ENCODE results near the gene TRPT1.
A peak's percentile ranks its signal among the peaks of the same experiment; 100 is the strongest.
"Not testable (repeated sequence)": the region's sequence is repeated elsewhere in the genome, so short reads cannot be mapped to it uniquely, and the experiment has no call there.

TRPT1 gene

GRCh38 chr11:64247729-64248531 lies 21.9 kb upstream of the TRPT1 start:
- in situ Hi-C loops (cut with HindIII; ENCODE audit: low pct_ligation_motif_present, low pct_unique_long_range_greater_than_20kb, low sequenced_read_pairs), result no loop called here

DNA sequence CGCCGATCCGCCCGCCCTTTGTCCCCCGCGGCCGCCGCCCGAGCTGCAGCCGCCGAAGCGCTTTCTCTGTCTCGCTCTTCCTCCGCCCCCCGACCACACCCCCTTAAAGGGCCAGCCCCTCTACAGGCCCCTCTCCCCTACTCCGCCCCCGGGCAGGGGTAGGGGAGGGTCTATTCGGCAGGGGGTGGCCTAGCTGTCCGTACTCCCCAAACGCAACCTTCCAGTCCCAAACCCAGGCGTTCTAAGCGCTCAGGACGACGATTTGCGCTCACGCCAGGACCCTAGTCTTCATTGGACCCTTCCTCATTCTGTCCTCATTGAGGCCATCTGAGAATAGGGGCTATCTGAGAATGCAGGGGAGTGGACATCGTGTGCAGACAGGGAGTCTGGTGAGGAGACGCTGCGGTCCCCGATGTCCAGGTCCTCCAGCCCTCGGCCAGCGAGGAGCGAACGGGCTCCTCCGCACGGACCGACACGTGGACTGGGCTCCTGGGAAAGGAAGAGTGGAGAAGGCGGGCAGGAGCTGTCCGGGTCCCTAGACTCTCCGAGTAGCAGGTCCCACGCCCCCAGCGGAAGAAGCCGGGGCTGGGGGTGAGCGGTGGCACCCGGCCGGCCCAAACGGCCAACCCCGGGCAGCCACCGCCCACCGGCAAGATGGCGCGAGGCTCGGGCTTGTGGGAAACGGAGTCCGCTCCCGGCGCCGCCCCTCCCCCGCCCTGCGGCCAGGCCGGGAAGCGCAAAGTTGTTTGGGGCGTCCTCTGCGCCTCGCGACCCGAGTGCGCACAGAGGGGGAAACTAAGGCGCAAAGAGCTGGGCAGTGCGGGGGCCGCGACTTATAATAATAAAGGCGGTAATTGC lies 21.1 kb upstream of the TRPT1 start, which contains the start of gene PPP1R14B:
TSS of gene PPP1R14B (minus strand) at position 73 of the 858 bp plus-strand sequence. CDS start 270 bp downstream, outside the sequence.
- in situ Hi-C loops (cut with HindIII; ENCODE audit: low pct_ligation_motif_present, low pct_unique_long_range_greater_than_20kb, low sequenced_read_pairs), result no loop called here
- peak; percentile 83 for DNase-seq

More at GRCh38 chr11:64247729-64248531, 21.9 kb upstream of the TRPT1 start:
- DNase-seq, result no peak

DNA sequence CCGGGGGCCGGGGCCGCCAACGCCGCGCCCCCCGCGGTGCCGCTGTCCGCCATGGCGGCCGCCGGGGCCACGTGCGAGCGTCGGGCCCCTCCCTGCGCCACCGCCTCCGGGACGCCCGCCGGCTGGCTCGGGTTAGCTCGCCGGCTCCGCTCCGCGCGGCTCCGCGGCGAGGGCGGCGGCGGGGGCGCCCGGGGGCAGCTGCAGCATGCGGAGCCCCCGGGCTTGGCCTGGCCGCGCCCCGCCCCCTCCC lies 20.6 kb upstream of the TRPT1 start:
- DNase-seq; in situ Hi-C loops (cut with HindIII; ENCODE audit: low pct_ligation_motif_present, low pct_unique_long_range_greater_than_20kb, low sequenced_read_pairs): not testable (repeated sequence)

DNA sequence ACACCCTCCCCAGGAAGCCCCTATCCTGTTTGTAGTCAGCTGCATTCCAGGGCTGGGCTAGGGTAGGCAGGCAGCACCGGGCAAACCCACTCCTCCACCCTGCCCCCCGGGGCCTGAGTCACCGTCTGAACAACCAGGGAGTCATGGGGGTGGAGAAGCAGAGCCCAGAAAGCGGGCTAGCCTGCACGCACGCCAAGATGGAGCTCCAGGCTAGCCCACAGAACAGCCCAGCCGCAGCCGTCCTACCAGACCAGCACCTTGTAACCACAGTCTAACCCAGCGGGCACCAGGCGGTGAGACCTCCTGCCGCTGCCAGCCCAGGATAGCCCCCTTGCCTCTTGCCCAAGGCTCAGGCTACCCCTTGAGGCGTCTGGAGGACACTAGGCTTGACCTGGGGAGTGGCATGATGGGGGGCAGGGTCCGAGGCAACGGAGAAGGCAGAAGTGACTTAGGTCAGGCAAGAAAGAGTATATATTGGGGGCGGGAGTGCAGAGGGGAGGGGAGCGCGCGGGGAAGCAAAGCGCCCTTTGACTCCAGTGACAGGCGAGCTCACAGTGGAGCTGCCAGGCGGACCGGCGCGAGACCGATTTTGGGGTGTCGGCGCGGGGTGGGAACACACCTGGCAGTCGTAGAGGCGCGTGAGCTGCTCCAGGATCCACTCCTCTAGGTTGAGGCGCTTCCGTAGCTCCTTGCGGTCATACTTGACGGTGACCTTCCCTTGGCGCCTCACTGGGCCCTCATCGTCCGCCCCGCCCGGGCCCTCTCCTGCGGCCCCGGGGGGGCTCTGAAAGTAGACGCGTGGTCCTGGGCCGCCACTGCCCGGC lies 20.0 kb upstream of the TRPT1 start:
- in situ Hi-C loops (cut with HindIII; ENCODE audit: low pct_ligation_motif_present, low pct_unique_long_range_greater_than_20kb, low sequenced_read_pairs), result no loop called here
- DNase-seq, result peak; percentile 89

- DNase-seq, result no peak
- in situ Hi-C loops (cut with HindIII; ENCODE audit: low pct_ligation_motif_present, low pct_unique_long_range_greater_than_20kb, low sequenced_read_pairs), result no loop called here
Measured at GRCh38 chr11:64245401-64245796, 19.4 kb upstream of the TRPT1 start.

DNA sequence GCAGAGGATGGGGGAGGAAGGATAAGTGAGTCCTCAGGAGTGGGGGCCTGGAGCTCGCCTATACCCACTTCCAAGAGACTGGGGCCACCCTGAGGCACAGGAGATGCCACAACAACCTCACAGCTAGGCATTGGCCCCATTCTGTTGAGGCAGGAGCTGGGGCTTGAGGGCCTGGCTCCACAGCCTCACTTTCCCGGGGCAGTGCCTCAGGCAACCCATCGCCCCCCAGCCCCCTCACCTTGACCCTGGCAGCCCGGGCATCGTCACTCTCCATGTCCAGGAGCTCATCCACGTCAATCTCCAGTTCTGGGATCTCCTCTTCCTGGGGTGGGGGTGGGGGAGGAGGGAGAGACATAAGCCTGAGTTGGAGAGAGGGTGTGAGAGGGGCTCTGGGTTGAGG lies 19.0 kb upstream of the TRPT1 start:
- DNase-seq, result no peak
- in situ Hi-C loops (cut with HindIII; ENCODE audit: low pct_ligation_motif_present, low pct_unique_long_range_greater_than_20kb, low sequenced_read_pairs), result no loop called here

- in situ Hi-C loops (cut with HindIII; ENCODE audit: low pct_ligation_motif_present, low pct_unique_long_range_greater_than_20kb, low sequenced_read_pairs), result no loop called here
Measured at GRCh38 chr11:64244107-64244506, 18.1 kb upstream of the TRPT1 start.

DNA sequence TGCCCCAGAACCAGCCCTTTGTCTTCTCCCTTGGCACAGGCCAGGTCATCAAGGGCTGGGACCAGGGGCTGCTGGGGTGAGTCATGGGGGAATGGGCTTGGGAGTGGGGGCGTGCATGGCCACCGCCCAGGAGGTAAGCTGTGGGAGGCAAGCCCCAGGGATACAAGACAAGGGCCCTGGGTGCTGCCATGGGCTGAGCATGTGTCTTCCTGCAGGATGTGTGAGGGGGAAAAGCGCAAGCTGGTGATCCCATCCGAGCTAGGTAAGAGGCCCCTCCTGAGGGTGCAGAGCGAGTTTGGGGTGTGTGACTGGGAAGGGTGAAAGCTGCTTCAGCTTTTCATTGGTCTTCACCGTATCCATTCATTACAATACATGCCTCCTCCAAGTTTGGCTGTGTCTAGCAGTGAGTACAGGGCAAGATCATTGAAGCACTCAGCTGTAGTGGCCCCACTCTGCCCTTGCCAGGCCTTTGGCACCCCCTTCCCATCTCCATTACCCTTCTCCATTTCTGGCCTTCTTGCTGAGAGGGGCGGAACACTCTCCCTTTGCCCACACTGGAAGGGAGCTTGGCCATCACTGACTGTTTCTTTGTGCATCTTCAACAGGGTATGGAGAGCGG lies 17.4 kb upstream of the TRPT1 start:
- in situ Hi-C loops (cut with HindIII; ENCODE audit: low pct_ligation_motif_present, low pct_unique_long_range_greater_than_20kb, low sequenced_read_pairs), result no loop called here
- DNase-seq, result no peak

More at GRCh38 chr11:64244107-64244506, 18.1 kb upstream of the TRPT1 start:
- DNase-seq, result no peak

DNA sequence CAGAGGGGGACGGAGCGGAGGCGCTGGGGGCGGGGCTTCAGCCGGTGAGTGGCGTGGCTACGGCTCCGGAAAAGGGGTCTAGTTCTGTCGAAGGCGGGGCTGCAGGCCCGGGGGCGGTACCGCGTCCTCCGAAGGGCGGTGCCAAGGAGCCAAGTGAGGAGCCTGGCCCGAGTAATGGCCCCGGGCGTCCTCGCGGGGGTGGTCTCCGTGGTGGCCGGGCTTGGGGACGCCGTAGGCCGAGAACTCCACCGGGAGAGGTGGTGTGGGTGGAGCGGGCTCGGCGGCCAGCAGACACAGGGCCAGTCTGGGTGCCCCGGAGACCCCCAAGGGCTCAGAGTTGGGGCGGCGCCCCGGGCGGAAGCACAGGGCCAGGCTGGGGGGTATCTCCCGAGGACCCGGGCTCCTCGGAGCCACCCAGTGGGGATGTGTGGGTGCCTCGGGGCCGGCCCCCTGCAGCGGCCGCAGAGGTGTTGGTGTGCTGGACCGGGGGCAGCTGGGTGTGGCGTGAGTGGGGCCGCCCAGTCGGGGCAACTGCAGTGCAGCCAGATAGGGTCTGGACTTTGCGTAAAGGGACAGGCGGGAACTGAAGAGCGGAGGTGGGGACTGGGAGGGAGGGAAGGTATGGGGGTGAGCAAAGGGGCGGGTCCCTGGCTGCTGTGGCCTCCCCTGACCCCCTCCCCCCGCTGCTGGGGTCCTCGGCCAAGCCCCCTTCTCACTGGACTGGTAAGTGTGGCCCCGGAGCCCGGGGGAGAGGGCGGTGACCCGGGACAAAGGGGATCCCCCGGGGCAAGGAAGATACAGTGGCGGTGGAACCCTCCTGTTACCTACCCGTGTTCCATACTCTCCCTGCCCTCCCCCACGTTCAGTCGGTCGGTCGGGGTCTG lies 15.7 kb upstream of the TRPT1 start:
- DNase-seq, result peak; percentile 55
- in situ Hi-C loops (cut with HindIII; ENCODE audit: low pct_ligation_motif_present, low pct_unique_long_range_greater_than_20kb, low sequenced_read_pairs), result no loop called here

DNA sequence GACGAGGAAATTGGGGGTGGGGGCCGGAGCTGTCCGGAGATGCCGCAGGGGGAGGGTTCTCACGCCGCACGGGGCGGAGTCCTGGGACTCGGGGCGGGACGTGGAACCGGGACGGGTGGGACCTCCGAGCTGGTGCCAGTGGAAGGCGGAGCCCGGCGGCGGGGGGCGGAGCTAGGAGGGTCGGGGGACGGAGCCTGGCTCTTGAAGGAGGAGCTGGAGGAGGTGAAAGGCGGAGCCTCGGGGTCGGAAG lies 15.2 kb upstream of the TRPT1 start:
- in situ Hi-C loops (cut with HindIII; ENCODE audit: low pct_ligation_motif_present, low pct_unique_long_range_greater_than_20kb, low sequenced_read_pairs), result no loop called here

DNA sequence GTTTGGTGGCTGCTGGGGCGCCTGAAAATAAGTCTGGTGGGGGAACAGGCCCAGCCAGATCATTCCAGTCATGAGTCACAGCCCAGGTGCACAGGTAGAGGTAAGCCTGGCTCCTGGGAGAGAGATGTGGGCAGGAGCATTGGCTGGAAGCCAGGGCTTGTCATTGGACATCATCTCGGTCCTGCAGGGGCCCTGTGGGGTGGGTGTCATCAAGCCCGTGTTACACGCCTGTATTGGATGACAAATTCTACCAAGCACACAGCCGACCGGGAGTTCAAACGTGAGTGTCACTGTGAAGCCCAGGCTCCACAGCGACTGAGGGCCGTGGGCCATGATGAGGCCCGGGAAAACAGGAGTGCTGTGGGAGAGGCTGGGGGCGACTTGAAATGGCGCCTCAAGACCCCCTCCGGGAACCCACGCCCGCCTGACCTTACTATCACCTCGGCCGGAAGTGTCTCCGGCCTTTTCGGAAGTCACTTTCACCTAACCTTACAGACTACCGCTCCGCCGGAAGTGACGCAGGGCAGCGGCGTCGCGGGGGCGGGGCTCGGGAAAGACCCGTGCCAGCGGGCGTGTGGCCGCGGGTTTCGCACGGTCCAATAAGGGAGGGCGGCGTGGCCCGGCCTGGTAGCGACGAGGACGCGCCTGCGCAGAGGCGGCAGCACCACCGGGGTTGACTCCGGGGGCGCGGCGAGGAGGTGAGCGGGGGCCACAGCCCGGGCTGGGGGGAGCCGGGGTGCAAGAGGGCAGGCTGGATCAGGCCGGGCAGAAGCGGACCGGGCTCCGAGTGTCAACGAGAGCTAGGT lies 14.7 kb upstream of the TRPT1 start, which contains the start of gene FKBP2:
TSS of gene FKBP2 (plus strand) at position 661 of the 806 bp plus-strand sequence. CDS start 1,293 bp downstream, outside the sequence.
- in situ Hi-C loops (cut with HindIII; ENCODE audit: low pct_ligation_motif_present, low pct_unique_long_range_greater_than_20kb, low sequenced_read_pairs), result no loop called here
- peak; percentile 94 for DNase-seq

More for the DNA sequence above, 15.2 kb upstream of the TRPT1 start:
- peak; percentile 96 for DNase-seq

- in situ Hi-C loops (cut with HindIII; ENCODE audit: low pct_ligation_motif_present, low pct_unique_long_range_greater_than_20kb, low sequenced_read_pairs), result no loop called here
- DNase-seq, result no peak
Measured at GRCh38 chr11:64239662-64240434, 13.9 kb upstream of the TRPT1 start.

- DNase-seq, result no peak
- in situ Hi-C loops (cut with HindIII; ENCODE audit: low pct_ligation_motif_present, low pct_unique_long_range_greater_than_20kb, low sequenced_read_pairs), result no loop called here
Measured at GRCh38 chr11:64238999-64239398, 13.0 kb upstream of the TRPT1 start.

- DNase-seq, result no peak
- in situ Hi-C loops (cut with HindIII; ENCODE audit: low pct_ligation_motif_present, low pct_unique_long_range_greater_than_20kb, low sequenced_read_pairs), result no loop called here
Measured at GRCh38 chr11:64238076-64238475, 12.1 kb upstream of the TRPT1 start.

DNA sequence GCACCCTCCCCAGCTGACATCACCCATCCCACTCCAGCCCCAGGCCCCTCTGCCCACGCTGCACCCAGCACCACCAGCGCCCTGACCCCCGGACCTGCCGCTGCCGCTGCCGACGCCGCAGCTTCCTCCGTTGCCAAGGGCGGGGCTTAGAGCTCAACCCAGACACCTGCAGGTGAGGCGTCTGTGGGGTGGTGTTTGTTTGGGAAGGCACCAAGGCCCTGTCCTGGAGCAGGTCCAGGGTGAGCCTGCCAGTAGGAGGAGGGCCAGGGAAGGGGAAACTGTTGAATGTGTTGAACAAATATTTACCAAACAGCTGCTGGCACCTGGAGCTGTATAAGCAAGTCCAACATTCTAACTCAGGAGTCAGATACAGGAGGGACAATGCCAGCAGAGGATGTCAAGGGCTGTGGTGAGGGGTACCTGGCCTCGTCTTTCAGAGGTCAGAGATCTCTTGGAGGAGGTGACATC lies 11.5 kb upstream of the TRPT1 start:
- in situ Hi-C loops (cut with HindIII; ENCODE audit: low pct_ligation_motif_present, low pct_unique_long_range_greater_than_20kb, low sequenced_read_pairs), result no loop called here
- no peak for DNase-seq

- DNase-seq, result no peak
- in situ Hi-C loops (cut with HindIII; ENCODE audit: low pct_ligation_motif_present, low pct_unique_long_range_greater_than_20kb, low sequenced_read_pairs), result no loop called here
Measured at GRCh38 chr11:64235437-64236161, 9.6 kb upstream of the TRPT1 start.

Data from ACHN (cell line).